Measurements from ENCODE around the gene OR6B1. TPM values are rescaled to one million over a fixed set of nuclear protein-coding genes. Genes with fewer than 3 reads are reported as not detected.

OR6B1 gene
- polyA plus RNA-seq (2013, experiment 1 of 2; ENCODE audit: insufficient read length) = not detected
- not detected for polyA plus RNA-seq (2013, experiment 2 of 2; ENCODE audit: insufficient read length)

DNA sequence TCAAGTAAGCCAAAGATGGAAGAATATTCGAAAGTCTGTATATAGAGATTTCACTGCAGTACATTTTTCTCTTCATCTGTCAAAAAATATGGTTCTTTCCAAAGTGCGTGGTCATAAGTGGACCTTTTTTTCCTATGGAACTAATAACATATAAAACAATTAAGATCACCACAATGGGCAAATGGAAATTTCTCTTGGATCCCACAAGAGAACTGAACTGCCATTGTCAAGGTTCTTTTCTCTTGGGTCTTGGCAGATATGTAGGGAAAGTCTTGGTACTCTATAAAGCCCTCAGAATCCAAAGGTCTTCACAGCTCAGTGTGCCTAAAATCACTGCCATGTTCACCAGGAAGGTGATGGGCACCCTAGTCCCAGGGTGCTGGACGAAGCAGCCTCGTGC, at the start of gene OR6B1:
Gene OR6B1 (plus strand): TSS at position 301 of the 400 bp plus-strand sequence. CDS start 3,677 bp downstream, outside the sequence.
- no peak for DNase-seq

DNA sequence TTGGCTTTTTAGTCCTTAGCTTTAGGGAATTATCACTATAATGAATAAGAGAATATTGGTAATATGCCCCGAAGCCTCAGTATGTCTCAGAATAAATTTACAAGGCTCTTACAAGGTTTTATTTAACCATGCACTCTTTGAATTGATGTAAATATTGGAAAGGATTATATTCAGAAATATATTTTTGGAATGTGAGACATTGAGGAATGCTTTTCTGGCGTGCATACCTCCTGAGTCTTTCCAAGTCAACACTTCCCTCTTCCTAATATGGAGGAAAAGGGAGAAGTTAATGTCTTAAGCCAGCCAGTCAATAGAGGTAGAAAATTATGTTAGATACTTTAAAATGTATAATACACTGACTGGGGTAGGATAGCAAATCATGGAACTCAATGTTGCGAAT, 46.7 kb upstream of the OR6B1 start:
- DNase-seq = no peak

DNA sequence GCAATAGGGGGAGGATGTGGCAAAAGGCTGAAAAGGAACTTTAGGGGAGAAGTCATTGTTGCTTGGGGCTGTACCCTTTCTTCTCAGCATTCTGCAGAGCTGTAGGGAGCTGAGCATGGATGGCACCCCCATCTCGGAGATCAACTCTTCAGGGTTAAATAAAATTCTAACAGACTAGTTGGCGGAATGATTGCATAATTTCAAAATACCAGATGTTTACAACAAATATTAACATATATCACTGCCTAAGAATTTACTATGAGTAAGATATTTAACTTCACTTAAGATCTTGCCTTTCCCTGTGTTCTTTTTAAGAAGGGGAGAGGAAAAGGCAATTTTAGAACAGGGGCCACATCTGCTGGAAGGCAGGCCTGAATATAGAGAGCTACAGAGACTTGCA, 46.0 kb upstream of the OR6B1 start:
- DNase-seq = no peak

DNA sequence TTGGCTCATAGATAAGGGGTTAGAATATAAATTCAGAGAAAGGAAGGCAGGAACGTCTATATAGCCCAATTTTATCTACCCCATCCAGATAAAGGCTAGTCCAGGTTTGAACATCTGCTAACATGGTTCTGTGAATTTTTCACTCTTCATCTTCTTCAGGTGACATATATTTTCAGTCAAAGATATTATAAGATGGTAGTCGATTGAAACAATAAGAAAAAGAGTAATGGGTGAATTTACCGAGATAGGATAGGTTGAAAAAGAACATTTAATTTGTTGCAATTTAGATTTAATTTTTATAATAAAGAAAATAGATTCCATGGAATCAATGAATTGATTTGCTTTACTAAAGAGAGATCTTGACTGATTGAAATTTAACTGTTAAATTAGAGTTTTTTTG, 45.6 kb upstream of the OR6B1 start, which contains the start of gene OR2F1:
Gene OR2F1 (plus strand): TSS at position 301 of the 400 bp plus-strand sequence. CDS start 5,127 bp downstream, outside the sequence.
- no peak for DNase-seq

DNA sequence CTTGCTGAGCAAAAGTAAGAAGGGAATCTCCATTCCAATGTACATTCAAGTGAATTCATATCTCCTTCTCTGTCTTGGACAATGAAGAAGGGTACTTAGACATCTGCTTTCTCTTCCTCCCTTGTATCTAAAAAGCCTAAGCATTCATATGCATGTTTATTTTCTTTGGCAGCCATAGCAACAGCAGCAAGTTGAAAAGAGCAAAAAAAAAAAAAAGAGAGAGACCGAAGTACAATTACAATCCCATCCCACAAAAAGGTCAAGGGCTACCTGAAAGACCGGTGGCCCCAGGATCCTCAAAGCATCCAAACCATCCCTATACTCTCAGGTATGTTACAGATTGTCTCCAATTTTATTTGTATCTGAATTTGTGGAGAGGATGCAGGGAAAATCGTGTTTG, 41.3 kb upstream of the OR6B1 start:
- no peak for DNase-seq

DNA sequence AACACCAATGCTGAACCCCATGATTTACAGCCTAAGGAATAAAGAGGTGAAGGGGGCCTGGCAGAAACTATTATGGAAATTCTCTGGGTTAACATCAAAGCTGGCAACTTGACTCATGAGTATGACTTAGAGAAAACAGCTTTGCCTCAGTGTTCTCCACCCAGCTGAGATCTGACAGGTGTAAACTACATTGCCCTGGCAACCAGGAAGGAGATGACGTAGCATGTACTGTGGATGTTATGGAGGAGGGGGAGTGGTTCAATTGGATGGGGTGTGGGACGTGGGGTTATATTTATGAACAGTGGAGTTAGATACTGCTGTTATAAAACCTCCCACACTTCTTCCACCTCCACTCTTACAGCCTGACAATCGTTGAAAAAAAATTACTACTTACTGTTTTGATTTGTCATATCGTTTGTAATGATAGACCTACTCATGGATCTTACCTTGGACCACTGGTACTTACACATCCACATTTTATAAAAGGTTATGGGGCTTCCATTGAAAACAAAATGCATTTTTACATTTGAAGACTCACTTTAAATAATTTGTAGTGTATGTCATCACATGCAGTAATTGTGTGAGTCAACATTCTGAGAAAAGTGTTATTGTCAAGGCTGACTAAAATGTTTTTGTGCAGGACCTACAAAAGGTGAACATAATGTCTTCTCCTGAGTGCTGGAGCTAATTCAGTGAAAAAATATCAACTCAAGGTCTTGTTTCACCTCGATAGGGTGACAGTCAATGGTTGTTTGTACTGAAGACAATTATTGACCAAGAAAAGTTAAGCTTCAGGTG, 39.1 kb upstream of the OR6B1 start:
- DNase-seq = no peak

DNA sequence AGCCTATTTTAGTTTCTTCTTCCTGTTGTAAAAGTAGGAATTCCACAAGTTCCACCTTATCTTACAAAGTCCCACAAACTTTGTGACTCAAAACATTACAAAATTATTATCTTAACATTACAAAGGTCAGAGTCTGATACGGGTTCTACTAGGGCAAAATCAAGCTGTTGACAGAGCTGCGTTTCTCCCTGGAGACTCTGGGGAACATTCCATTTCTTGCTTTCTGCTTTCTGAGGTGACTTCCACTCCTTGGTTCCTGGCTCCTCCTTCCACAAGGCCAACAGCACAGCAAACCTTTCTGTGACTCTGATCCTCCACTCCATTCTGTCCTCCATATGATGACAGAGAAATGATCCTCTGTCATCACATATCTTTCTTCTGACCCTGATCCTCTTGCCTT, 34.8 kb upstream of the OR6B1 start:
- no peak for DNase-seq

DNA sequence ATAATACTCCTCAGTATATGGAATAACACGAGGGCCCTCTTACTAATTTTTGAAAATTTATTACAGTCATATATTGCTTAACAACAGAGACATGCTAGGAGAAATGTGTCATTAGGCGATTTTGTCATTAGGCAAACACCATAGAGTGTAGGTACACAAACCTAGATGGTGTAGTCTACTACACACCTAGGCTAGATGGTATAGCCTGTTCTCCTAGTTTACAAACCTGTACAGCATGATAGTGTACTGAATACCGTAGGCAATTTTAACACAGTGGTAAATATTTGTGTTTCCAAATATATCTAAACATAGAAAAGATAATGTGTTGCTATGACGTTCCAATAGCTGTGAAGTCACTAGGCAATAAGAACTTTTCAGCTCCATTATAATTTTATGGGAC, 32.7 kb upstream of the OR6B1 start:
- DNase-seq = no peak

DNA sequence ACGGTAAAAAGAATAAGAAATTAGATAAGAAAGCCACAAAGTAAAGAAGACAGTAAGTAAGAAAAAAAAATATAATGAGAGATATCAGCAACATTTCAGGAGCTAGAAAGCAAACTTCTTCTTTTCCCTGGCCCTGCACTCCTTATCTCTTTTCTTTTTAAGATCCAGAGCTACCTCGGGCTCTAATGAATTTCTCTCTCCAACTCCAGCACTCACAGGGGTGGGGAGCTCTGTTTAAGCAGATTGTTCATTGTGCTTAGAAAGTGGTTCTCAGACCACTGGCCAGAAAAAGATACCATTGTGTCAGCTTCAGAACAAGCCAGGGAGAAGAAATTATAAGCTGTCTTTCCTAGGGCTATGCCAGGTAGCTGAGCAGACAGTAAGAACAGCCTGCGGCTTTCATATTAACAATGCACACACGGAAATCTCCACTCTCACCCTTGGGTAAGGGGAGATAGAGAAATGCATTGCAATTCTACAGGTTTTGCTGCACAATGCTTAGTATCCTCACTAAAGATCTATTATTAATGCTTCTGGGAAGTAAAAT, 26.2 kb upstream of the OR6B1 start:
- no peak for DNase-seq

DNA sequence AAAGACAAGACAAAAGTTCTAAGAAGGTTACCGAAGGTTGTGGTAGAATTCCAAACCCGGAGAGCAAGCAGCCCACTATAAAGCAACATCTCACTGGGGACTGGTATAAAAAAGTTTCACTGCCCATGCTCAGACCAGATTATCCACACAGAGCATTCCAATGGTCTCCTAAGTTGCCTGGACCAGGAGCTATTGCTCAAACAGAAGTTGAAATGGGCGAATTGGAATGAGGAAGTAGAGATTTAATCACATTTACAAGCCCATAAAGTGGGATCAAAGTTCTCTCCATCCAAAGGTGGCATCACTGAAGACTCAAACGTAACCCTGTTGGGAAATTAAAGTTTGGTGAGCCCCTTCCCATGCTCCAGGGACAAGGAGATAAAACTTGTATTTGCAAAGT, 25.7 kb upstream of the OR6B1 start:
- DNase-seq = no peak

DNA sequence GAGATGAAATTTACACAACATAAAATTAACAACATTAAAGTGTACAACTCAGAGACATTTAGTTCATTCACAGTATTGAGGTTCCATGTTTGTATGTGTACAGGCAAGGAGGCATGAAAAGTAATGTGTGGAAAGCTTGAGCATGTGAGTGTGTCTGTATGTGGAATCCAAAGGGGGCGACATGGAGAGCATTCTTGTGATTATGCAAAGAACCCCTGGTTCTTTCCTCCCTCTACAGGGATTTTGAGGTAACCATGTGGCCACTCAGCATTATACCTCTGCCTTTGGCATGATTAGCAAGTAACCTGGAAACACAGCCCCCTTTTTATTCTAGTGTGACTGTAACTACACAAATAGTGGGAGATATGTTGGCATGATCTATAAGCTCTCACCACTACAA, 24.5 kb upstream of the OR6B1 start:
- no peak for DNase-seq

DNA sequence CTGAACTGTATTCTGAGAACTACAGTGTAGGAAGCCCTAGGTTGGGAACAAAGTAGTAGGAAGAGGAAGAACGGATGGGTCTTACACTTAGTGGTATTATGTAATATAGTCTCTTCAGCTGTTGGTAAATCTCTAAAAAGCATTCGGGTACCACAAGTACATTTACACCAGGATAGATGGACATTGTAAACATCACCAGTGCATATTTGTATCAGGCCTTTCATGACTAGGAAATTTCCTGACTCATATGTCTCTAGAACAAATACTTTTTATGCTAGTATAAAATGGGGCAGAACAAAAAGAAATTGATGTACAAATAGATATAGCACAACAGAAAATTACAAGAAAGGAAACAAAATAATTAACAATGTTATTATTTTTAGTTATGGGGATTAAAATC, 21.5 kb upstream of the OR6B1 start:
- DNase-seq = no peak

DNA sequence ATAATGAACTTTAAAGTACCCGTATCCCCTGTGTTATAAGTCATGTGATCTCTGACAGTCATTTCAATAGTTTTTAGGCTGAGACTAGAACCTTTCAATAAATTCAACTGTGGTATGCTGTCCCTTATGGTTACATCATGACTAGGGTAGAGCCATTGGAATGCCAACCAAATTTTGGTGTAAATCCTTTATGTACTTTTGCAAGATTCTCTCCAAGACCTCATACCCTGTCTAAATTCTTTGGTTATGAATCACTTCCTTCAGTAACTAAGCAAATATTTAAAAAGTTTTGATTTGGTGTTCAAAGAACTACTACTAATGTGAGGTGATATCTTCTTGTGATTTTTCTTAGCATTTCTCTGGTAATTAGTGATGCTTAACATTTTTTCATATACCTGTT, 20.8 kb upstream of the OR6B1 start:
- DNase-seq = peak; percentile 55

DNA sequence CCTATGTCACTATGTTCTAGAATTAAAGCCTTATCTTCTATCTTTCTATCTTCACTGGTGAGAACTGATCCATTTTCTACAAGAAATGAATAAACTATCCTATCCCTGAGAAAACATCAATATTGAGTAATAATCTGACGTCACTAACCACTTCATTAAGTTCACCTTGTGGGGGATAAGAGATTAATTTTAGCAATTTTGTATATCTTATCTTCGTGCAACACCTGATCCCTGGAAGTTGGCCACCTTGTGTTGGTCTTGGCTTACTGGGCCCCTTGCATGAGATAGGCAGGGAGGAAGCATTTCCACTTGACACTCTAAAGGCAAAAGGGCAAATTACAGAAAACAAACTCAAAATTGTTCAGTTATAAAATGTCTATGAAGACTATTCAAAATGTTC, 20.1 kb upstream of the OR6B1 start:
- no peak for DNase-seq

DNA sequence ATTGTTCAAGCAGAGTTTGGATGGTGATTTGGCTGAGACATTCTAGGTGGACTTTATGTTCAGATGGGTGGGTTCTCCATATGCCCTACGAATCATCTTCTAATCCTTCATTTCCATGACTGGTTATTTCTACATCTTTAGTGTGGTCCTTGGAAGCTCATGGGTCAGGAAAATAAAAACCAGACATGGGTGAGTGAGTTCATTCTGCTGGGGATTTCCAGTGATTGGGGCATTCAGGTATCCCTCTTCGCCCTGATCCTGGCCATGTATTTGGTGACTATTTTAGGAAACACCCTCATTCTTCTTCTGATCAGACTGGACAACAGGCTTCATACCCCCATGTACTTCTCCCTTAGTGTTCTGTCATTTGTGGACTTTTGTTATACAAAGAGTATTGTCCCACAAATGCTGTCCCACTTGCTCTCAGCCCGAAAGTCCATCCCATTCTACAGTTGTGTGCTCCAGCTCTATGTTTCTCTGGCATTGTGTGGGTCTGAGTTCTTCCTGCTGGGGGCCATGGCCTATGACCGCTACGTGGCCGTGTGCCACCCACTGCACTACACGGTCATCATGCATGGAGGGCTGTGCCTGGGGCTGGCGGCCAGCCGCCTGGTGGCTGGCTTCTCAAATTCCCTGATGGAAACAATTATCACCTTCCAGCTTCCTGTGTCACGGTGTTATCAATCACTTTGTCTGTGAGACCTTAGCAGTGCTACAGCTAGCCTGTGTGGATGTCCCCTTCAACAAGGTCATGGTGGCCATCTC, 19.2 kb upstream of the OR6B1 start:
- DNase-seq = no peak

DNA sequence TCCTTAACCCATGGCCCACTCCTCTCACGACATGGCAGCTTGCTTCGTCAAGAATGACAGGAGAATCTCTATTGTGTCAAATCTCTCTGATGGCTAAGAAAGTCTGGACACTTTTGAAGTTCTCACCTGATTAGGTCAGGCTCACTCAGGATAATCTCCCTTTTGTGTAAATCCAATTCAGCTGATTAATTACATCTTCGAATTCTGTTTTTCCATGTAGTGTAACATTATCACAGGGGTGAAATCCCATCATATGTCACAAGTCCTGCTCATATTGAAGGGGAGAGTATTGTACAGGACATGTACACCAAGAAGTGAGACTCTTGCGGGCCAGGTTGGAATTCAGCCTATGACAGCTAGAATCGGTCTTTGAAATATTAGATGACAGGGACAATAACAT, 16.2 kb upstream of the OR6B1 start:
- DNase-seq = no peak

DNA sequence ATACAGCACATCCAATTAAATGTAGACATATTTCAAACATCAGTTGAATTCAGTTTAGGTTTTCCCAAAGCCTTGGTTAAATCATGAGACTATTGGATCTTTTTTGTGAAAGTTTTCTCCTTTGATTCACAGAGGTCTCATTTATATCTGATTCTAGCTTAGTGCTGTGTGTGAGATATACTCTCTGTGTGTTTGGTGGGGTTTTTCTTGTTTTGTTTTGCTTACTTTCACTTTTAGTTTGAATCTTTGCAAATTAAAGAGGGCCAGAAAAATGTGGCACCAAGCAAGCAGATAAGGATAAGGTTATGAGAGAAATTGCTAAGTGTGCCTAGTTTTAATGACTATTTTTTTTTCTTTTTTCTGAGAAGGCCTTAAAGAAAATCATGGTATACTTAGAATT, 12.6 kb upstream of the OR6B1 start:
- DNase-seq = no peak

DNA sequence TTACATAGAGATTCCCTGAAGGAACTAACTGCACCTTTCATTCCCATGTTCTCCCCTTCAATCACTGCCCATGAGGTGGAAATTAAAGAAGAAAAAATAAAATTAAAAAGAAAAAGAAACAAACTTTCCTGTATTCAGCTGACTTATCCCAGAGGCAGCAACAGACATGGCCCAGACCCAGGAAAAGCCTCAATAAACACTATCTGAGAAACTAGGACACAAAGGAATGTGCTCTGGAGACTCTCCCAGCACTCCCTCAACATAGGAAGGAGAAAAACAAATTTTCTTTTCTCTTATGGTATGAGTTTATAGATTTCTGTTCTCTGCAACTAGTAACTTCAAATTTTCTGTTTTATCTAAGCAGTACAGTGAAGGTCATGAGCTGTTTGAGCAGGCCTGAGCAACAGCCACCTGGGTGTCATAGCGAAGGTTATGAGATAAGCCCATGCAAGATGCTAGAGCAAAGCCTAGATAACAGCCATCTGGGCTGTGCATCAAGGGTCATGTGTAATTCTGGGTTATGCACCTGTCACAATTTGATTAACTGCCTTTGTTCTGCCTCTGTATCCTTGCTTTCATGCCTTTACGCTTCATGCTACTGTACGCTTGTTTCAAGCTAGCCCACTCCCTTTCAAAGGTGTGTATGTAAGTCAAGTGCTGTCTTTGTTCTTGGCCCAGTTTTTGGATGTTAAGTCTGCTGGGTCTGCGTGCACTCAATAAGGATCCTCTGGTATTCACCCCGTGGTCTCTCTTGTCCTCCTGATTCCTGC, 11.0 kb upstream of the OR6B1 start:
- no peak for DNase-seq

DNA sequence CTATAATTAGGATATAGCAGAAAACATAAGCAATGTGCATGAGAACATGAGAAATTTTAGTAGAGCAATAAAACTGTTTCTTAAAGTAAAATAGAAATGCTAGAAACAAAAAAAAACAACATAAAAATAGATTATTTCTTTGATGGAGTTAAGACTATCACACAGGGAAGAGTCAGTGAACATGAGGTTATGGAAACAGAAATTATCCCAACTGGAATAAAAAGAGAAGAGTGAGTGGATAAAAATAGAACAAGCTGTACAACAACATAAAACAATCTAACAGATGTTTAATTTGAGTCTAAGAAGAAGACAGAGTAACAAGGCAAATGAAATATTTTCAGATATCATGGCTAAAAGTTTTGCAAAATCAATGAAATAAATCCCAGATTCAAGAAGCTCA, 7.5 kb upstream of the OR6B1 start:
- no peak for DNase-seq

DNA sequence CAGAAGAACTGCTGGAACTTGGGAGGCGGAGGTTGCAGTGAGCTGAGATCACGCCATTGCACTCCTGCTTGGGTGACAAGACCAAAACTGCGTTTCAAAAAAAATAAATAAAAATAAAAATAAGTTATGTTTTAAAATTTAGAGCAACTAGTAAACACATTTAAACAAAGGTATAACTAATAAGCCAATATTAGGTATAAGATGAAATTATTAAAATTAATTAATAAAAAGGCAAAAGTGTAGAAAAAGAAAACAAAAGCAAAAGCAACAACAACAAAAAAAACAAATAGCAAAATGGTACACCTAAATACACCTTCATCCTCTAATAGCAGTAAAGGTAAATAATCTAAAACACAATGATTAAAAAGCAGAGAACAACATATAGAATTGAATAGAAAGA, 6.2 kb upstream of the OR6B1 start:
- DNase-seq = no peak

DNA sequence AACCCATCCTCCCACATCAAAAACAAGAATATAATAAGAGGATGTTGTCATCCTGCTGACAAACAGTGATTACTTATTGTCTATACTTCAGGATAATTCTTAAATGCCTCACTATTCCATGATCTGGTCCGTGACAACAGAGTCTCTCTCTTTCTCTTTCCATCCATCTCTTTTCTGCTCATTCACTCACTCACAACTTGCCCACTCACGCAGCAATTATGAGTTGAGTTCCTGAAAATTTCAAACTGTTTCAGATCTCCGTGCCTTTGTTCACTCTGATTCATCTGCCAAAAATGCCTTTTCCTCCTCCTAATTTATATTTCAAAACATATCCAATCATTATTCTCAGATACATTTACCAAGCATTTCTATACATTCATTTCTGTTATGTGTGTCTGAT, 1.4 kb downstream of the OR6B1 start:
- DNase-seq = no peak

DNA sequence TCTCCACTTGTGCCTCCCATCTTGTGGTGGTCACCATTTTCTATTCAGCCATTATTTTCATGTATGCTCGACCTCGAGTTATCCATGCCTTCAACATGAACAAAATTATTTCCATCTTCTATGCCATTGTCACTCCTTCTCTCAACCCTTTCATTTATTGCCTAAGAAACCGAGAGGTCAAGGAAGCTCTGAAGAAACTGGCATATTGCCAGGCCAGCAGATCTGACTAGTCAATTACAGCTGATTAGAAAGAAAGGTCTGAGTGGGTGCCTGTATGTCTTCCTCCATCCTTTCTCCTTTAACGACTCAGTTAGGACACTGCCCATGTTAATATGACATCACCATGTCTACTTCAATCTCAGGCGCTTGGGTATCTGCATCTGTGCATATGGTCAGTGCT, 4.6 kb downstream of the OR6B1 start:
- DNase-seq = no peak
